Endothelial cell of umbilical vein (primary cell): ENCODE data around the gene MPST.

Experiments
- CTCF ChIP-seq, 2 donors: IDR thresholded peaks; 1 replicate in 1 of 2; 2 replicates in 1 of 2; pipeline ENCODE4 v1.5.1; 2011; ENCODE audit warnings: low read length in 2 of 2, mild to moderate bottlenecking in 2 of 2, moderate library complexity in 2 of 2, control low read depth in 1 of 2, inconsistent platforms in 1 of 2, low read depth in 1 of 2; ENCODE audit not compliant: insufficient read depth in 1 of 2; ENCODE audit errors: extremely low read depth in 1 of 2
- EZH2 ChIP-seq: IDR thresholded peaks from 2 replicates; pipeline ENCODE4 v1.6.1; 2012; ENCODE audit warnings: borderline replicate concordance, low read depth, mild to moderate bottlenecking, moderate library complexity, low read length, inconsistent platforms; ENCODE audit not compliant: severe bottlenecking
- FOS ChIP-seq: IDR thresholded peaks from 2 replicates; pipeline ENCODE4 v1.6.1; 2011; ENCODE audit warnings: mild to moderate bottlenecking, low read length, moderate library complexity, borderline replicate concordance; ENCODE audit not compliant: insufficient read depth
- GATA2 ChIP-seq: IDR thresholded peaks from 2 replicates; pipeline ENCODE4 v1.7.0; 2011; ENCODE audit warnings: low read depth, mild to moderate bottlenecking, moderate library complexity, mixed read lengths, low read length; ENCODE audit not compliant: insufficient read length, insufficient read depth
- JUN ChIP-seq: IDR thresholded peaks from 2 replicates; pipeline ENCODE4 v1.6.1; 2011; ENCODE audit warnings: borderline replicate concordance, low read depth; ENCODE audit not compliant: insufficient read length, insufficient read depth
- MAX ChIP-seq: IDR thresholded peaks from 2 replicates; pipeline ENCODE4 v1.6.1; 2011; ENCODE audit not compliant: insufficient read depth, insufficient read length
- POLR2A ChIP-seq: IDR thresholded peaks from 2 replicates; pipeline ENCODE4 v1.6.1; 2012; ENCODE audit warnings: low read depth, mild to moderate bottlenecking, control low read depth, low read length
- POLR2AphosphoS5 ChIP-seq: IDR thresholded peaks from 2 replicates; pipeline ENCODE4 v1.6.1; 2012; ENCODE audit warnings: low read depth, mild to moderate bottlenecking, control low read depth, low read length, moderate library complexity; ENCODE audit not compliant: insufficient read depth

- TF ChIP-seq CTCF (IDR thresholded peaks at IDR 0.05; ENCODE audit: extremely low read depth in 1 of 2, insufficient read depth in 1 of 2, low read depth in 1 of 2, low read length in 2 of 2), result peak; percentile 63 to 86
- TF ChIP-seq POLR2A, result no peak
- no peak for TF ChIP-seq MAX
- TF ChIP-seq JUN, result no peak
- TF ChIP-seq EZH2, result no peak
- no peak for TF ChIP-seq POLR2AphosphoS5
- TF ChIP-seq FOS, result no peak
- TF ChIP-seq GATA2, result no peak
Observed at GRCh38 chr22:36986242-36986821, 33.2 kb upstream of the MPST start.
